K562 (cell line): ENCODE measurements around the gene ST6GAL1. TPM values are rescaled to one million over a fixed set of nuclear protein-coding genes. Genes with fewer than 3 reads are reported as not detected.

Experiments used
- ATAC-seq: fragments of 200-7000 bp; cut with Tn5 transposase; 3 replicates; pipeline ENCODE4 v1.9.1; 2020; ENCODE audit warnings: moderate library complexity
- BruUV-seq: library from RNA; stranded (reverse); fragments of 400-500 nt; replicated peaks from 2 replicates; lab custom pipeline; 2021; lab: Mats Ljungman, UMichigan
- CTCF ChIA-PET: fragments of 300-600 bp; formaldehyde crosslinking; extraction: SDS; loops from one replicate; lab custom pipeline; 2021; ENCODE audit warnings: low intra/inter-chr PET ratio; lab: Yijun Ruan, JAX
- POLR2A ChIA-PET: fragments of 300-600, 350-650 bp; sonication (Branson Sonifier 250); formaldehyde crosslinking; extraction: SDS; loops from one replicate; lab custom pipeline; 2021; ENCODE audit warnings: antibody characterized with exemption, inconsistent platforms; lab: Yijun Ruan, JAX
- DNase-seq, 4 experiments: peaks; one replicate each; pipeline versions ENCODE4 v3.0.0 to v3.0.0-alpha.2; 2011 to 2018; ENCODE audit warnings: low spot score in 3 of 4, mixed read lengths in 3 of 4; ENCODE audit errors: extremely low read depth in 1 of 4
- FAIRE-seq: peaks from 2 replicates; lab custom pipeline; 2011; peaks lifted over from hg19 to GRCh38; lab: Jason Lieb, UNC
- H2AFZ ChIP-seq: 2 replicates; pipeline ENCODE4 v1.6.0; 2011; ENCODE audit warnings: low read depth, low read length, control low read depth, inconsistent platforms
- H3K27ac ChIP-seq: fragments of 200-600 bp; 3 replicates; pipeline ENCODE4 v1.8.0; 2011; ENCODE audit warnings: low read depth, mild to moderate bottlenecking, control low read depth, inconsistent platforms, low read length, moderate library complexity, mixed read lengths; ENCODE audit errors: extremely low read depth
- H3K27me3 ChIP-seq, 2 experiments: fragments of 300-600 bp in 1 of 2; 2 replicates in 1 of 2; 3 replicates in 1 of 2; pipeline versions ENCODE4 v1.6.0 to v1.8.0; 2011; ENCODE audit warnings: inconsistent platforms in 2 of 2, low read length in 2 of 2, mild to moderate bottlenecking in 1 of 2, mixed read lengths in 1 of 2, moderate library complexity in 1 of 2; ENCODE audit not compliant: control insufficient read depth in 2 of 2, insufficient read depth in 2 of 2
- H3K36me3 ChIP-seq: fragments of 300-600 bp; 3 replicates; pipeline ENCODE4 v1.8.0; 2011; ENCODE audit warnings: mild to moderate bottlenecking, low read length, inconsistent platforms; ENCODE audit not compliant: control insufficient read depth, insufficient read depth
- H3K4me1 ChIP-seq, 2 experiments: fragments of 200-600 bp in 1 of 2; replicated peaks in 1 of 2; 2 replicates in 1 of 2; 3 replicates in 1 of 2; pipeline versions ENCODE4 v1.5.1 to v1.8.0; 2011; ENCODE audit warnings: inconsistent platforms in 2 of 2, low read length in 2 of 2, mild to moderate bottlenecking in 1 of 2, mixed read lengths in 1 of 2, moderate library complexity in 1 of 2; ENCODE audit not compliant: control insufficient read depth in 2 of 2, insufficient read depth in 2 of 2
- H3K4me2 ChIP-seq: 2 replicates; pipeline ENCODE4 v1.6.1; 2011; ENCODE audit warnings: low read length, control low read depth, inconsistent platforms, mixed read lengths; ENCODE audit not compliant: insufficient read depth
- H3K4me3 ChIP-seq: fragments of 200-600 bp; sonication (generic), shearing (Covaris generic); 2 replicates; pipeline ENCODE4 v1.5.1; 2016; ENCODE audit warnings: control low read depth, inconsistent platforms
- H3K79me2 ChIP-seq: fragments of 200-600 bp; 3 replicates; pipeline ENCODE4 v1.8.0; 2011; ENCODE audit warnings: low read length, inconsistent platforms; ENCODE audit not compliant: control insufficient read depth, insufficient read depth
- H3K9ac ChIP-seq, 2 experiments: 2 replicates each; pipeline versions ENCODE4 v1.6.0 to v1.6.1; 2011; ENCODE audit warnings: low read depth in 2 of 2, low read length in 2 of 2, control low read depth in 1 of 2, inconsistent platforms in 1 of 2, mild to moderate bottlenecking in 1 of 2, mixed read lengths in 1 of 2; ENCODE audit not compliant: insufficient read depth in 1 of 2
- H3K9me1 ChIP-seq: one replicate; pipeline ENCODE4 v1.6.0; 2011; ENCODE audit warnings: inconsistent platforms, mild to moderate bottlenecking, low read length, moderate library complexity; ENCODE audit not compliant: control insufficient read depth, insufficient read depth
- H3K9me3 ChIP-seq: replicated peaks from 2 replicates; pipeline ENCODE4 v1.5.1; 2011; ENCODE audit warnings: low read depth, low read length, inconsistent platforms; ENCODE audit not compliant: control insufficient read depth, insufficient read depth
- H4K20me1 ChIP-seq: replicated peaks from 2 replicates; pipeline ENCODE4 v1.6.1; 2011; ENCODE audit warnings: low read length, inconsistent platforms, mixed read lengths; ENCODE audit not compliant: control insufficient read depth, insufficient read depth
- CBFA2T3 ChIP-seq: fragments of 450-650 bp; IDR thresholded peaks from 2 replicates; pipeline ENCODE4 v1.6.1; 2017
- DPF2 ChIP-seq: fragments of 450-650 bp; IDR thresholded peaks from 2 replicates; pipeline ENCODE4 v1.6.1; 2016
- EWSR1 ChIP-seq: fragments of 450-650 bp; IDR thresholded peaks from 2 replicates; pipeline ENCODE4 v1.6.1; 2018; ENCODE audit warnings: borderline replicate concordance, mild to moderate bottlenecking, low read depth, moderate library complexity; ENCODE audit not compliant: partially characterized antibody
- HOXB6 ChIP-seq: fragments of 250-450 bp; sonication (Bioruptor Pico); IDR thresholded peaks from 2 replicates; pipeline ENCODE4 v1.5.1; 2022; ENCODE audit warnings: mild to moderate bottlenecking, borderline replicate concordance
- POLR2AphosphoS5 ChIP-seq: IDR thresholded peaks from 2 replicates; pipeline ENCODE4 v1.6.1; 2011; ENCODE audit warnings: mild to moderate bottlenecking, low read depth, low read length, moderate library complexity; ENCODE audit not compliant: control insufficient read depth, insufficient read depth
- RHOXF2B ChIP-seq: fragments of 250-450 bp; sonication (Bioruptor Pico); conservative IDR thresholded peaks from 2 replicates; pipeline ENCODE4 v1.5.1; 2021
- RNF219 ChIP-seq: fragments of 250-450 bp; sonication (Bioruptor Pico); IDR thresholded peaks from 2 replicates; pipeline ENCODE4 v1.5.0; 2022; ENCODE audit warnings: mild to moderate bottlenecking
- TAF9B ChIP-seq: fragments of 450-650 bp; IDR thresholded peaks from 2 replicates; pipeline ENCODE4 v1.6.1; 2018; ENCODE audit warnings: mild to moderate bottlenecking; ENCODE audit not compliant: partially characterized antibody
- ZBTB2 ChIP-seq: fragments of 450-650 bp; IDR thresholded peaks from 2 replicates; pipeline ENCODE4 v1.6.1; 2016; ENCODE audit warnings: antibody characterized with exemption
- ZNF146 ChIP-seq: IDR thresholded peaks from one replicate; pipeline ENCODE4 v1.6.1; 2018; ENCODE audit warnings: missing compliant biosample characterization; ENCODE audit not compliant: unreplicated experiment
- WGBS: fragments of 100-300 bp; shearing (Covaris generic); methylation state at CpG from one replicate; pipeline ENCODE4 v1.1.6; 2016; ENCODE audit warnings: low coverage, mixed read lengths; ENCODE audit not compliant: insufficient coverage; ENCODE audit errors: missing lambda C conversion rate; 5-methylcytosine and 5-hydroxymethylcytosine counted together
- in situ Hi-C: fragments of 300-500 bp; cut with MboI; formaldehyde crosslinking; loops from 4 replicates; pipeline ENCODE4 v1.15.0; 2018; ENCODE audit warnings: inconsistent platforms, mixed read lengths
- intact Hi-C: fragments of 100-400 bp; cut with micrococcal nuclease; formaldehyde crosslinking; loops from 2 replicates; pipeline ENCODE4 v1.14.2; 2022
- polyA plus RNA-seq, 8 experiments: library from polyadenylated mRNA; depleted of rRNA in 4 of 8; stranded (reverse) in 5 of 8; unstranded in 3 of 8; fragments of >200 nt; fragmentation: Nextera tagmentation in 2 of 8; fragmentation: Illumina TruSeq in 1 of 8; extraction: Ambion mirVana in 2 of 8; extraction: Trizol in 1 of 8; gene quantifications; 2 replicates each; pipeline versions ENCODE4 v1.2.1 to v1.2.3, GENCODE V29; 2011 to 2014; ENCODE audit warnings: inconsistent platforms in 1 of 8, missing spikeins in 1 of 8
- total RNA-seq, 7 experiments: library from RNA; depleted of rRNA in 6 of 7; stranded (reverse); fragments of >200 nt in 6 of 7; fragmentation: Illumina TruSeq in 2 of 7; extraction: Trizol in 2 of 7; gene quantifications; 2 replicates each; pipeline versions ENCODE4 v1.2.1 to v1.2.3, GENCODE V29; 2011 to 2021; ENCODE audit warnings: low replicate concordance in 1 of 7

Gene ST6GAL1
- total and polyA plus RNA-seq, 9 of the 15 experiments (the other 6 are each of a cell fraction or from before 2014, with no cell fraction given), result 31.9 to 145 (median 71.0) TPM

- no peaks in the 10 kb centered on the region for H4K20me1 ChIP-seq
- 0 out of 2 replicates have a peak, but pooled peaks cover 2% of the 10 kb centered on the region for H3K9me3 ChIP-seq
- no peak overlapping the region for H3K27ac ChIP-seq
- H3K4me1 ChIP-seq, result peaks cover 18% of the 10 kb centered on the region in 2 experiments; a peak in 4 of 5 replicates
- H3K4me3 ChIP-seq, result no peak overlapping the region
- H3K9me1 ChIP-seq, result no peaks in the 10 kb centered on the region
- no peak for ATAC-seq
- intact Hi-C loops, result no loop called here
- POLR2A ChIA-PET, result interaction anchor here (0.5 to 0.9 kb wide), 3 partner anchors 10 to 143 kb away, joined by 3 to 4 read pairs (median 3); no protein-coding TSS in a partner anchor
- no peak overlapping the region for H3K4me2 ChIP-seq
- FAIRE-seq, result no peak
- peak overlapping the region in 1 of 2 experiments; percentile 35; a peak in 1 of 4 replicates for H3K9ac ChIP-seq
- no peak for DNase-seq
- H2AFZ ChIP-seq, result peak overlapping the region; percentile 66
- H3K79me2 ChIP-seq, result peaks cover 6% of the 10 kb centered on the region
- H3K36me3 ChIP-seq, result no peaks in the 10 kb centered on the region
- in situ Hi-C loops, result no loop called here
- BruUV-seq, result no TSS peak
- TF ChIP-seq TAF9B (no peak), CBFA2T3 (peak; percentile 14; the same call in 1 of the 2 replicates), EWSR1 (no peak), DPF2 (0 out of 2 replicates have a peak, but pooled peaks have one; percentile 18)
- TF ChIP-seq, all 486 proteins: peak for 2
- H3K27me3 ChIP-seq, result no peaks in the 10 kb centered on the region
- CTCF ChIA-PET, result no interaction called here
- 69% methylated on average over 1 of the region's 1 CpG for WGBS
These were observed 4.5 kb upstream of the ST6GAL1 start for GRCh38 chr3:186925826-186926225.

- DNase-seq (no peak), FAIRE-seq (no peak), ATAC-seq (no peak)
- Histone ChIP-seq H3K9ac (no peak overlapping the region), H3K36me3 (peaks cover 15% of the 10 kb centered on the region; the same call in 2 of the 3 replicates), H3K4me2 (no peak overlapping the region), H4K20me1 (no peaks in the 10 kb centered on the region), H3K9me3 (0 out of 2 replicates have a peak, but pooled peaks cover 2% of the 10 kb centered on the region), H3K27me3 (no peaks in the 10 kb centered on the region), H3K79me2 (peaks cover 39% of the 10 kb centered on the region), H3K4me1 (peaks cover 28 to 30% of the 10 kb centered on the region in 2 experiments), H3K9me1 (peaks cover 2% of the 10 kb centered on the region), H2AFZ (no peak overlapping the region), H3K4me3 (no peak overlapping the region), H3K27ac (no peak overlapping the region)
- ChIA-PET CTCF (no interaction called here), POLR2A (interaction anchor here (1.5 kb wide), 1 partner anchor 11 kb away, joined by 3 read pairs; no protein-coding TSS in a partner anchor)
- intact Hi-C loops, result no loop called here
- TF ChIP-seq POLR2AphosphoS5 (no peak), RNF219 (CRISPR knock-in tag) (no peak), ZNF146 (CRISPR knock-in tag) (no peak), HOXB6 (CRISPR knock-in tag) (no peak), RHOXF2B (CRISPR knock-in tag) (no peak), ZBTB2 (no peak)
- in situ Hi-C loops, result no loop called here
- no TSS peak for BruUV-seq
- WGBS, result 91% methylated on average over 5 of the region's 5 CpGs
These were observed 1.1 kb upstream of the ST6GAL1 start for GRCh38 chr3:186929186-186929585.
